Osteoblast (primary cell): ENCODE measurements around the gene KLHL24. TPM values are rescaled to one million over a fixed set of nuclear protein-coding genes. Genes with fewer than 3 reads are reported as not detected.

Experiments
- DNase-seq: peaks from one replicate; pipeline ENCODE4 v3.0.0; 2011; ENCODE audit warnings: low spot score, mixed read lengths; ENCODE audit not compliant: insufficient read length; ENCODE audit errors: missing footprints
- H2AFZ ChIP-seq: 2 replicates; pipeline ENCODE4 v1.6.0; 2011; ENCODE audit warnings: mild to moderate bottlenecking, low read length
- H3K27ac ChIP-seq: 2 replicates; pipeline ENCODE4 v1.5.1; 2011; ENCODE audit warnings: mild to moderate bottlenecking, low read depth, low read length, moderate library complexity
- H3K27me3 ChIP-seq: 2 replicates; pipeline ENCODE4 v1.6.0; 2012; ENCODE audit warnings: mild to moderate bottlenecking, control low read depth, inconsistent platforms, low read length, moderate library complexity; ENCODE audit not compliant: insufficient read depth
- H3K36me3 ChIP-seq: 2 replicates; pipeline ENCODE4 v1.5.1; 2011; ENCODE audit warnings: mild to moderate bottlenecking, low read length, control low read depth, moderate library complexity; ENCODE audit not compliant: insufficient read depth
- H3K4me1 ChIP-seq: 2 replicates; pipeline ENCODE4 v1.5.1; 2011; ENCODE audit warnings: mild to moderate bottlenecking, low read length, control low read depth, moderate library complexity; ENCODE audit not compliant: insufficient read depth
- H3K4me2 ChIP-seq: 2 replicates; pipeline ENCODE4 v1.6.0; 2011; ENCODE audit warnings: mild to moderate bottlenecking, low read length; ENCODE audit not compliant: insufficient read depth
- H3K4me3 ChIP-seq: fragments of 200-600 bp; sonication (generic); 3 replicates; pipeline ENCODE4 v1.5.1; 2012; ENCODE audit warnings: mild to moderate bottlenecking, low read length, inconsistent platforms; ENCODE audit not compliant: insufficient read depth
- H3K79me2 ChIP-seq: 2 replicates; pipeline ENCODE4 v1.6.0; 2012; ENCODE audit warnings: mild to moderate bottlenecking, low read length, control low read depth, inconsistent platforms; ENCODE audit not compliant: insufficient read depth
- H3K9me3 ChIP-seq: 2 replicates; pipeline ENCODE4 v1.5.1; 2011; ENCODE audit warnings: low read depth, low read length, control low read depth
- H4K20me1 ChIP-seq: 2 replicates; pipeline ENCODE4 v1.6.0; 2012; ENCODE audit warnings: mild to moderate bottlenecking, low read length, control low read depth; ENCODE audit not compliant: insufficient read depth
- CTCF ChIP-seq: IDR thresholded peaks from 2 replicates; pipeline ENCODE4 v1.5.1; 2011; ENCODE audit warnings: mild to moderate bottlenecking, low read depth, low read length, moderate library complexity; ENCODE audit errors: extremely low read depth
- total RNA-seq: library from RNA; depleted of rRNA; stranded (reverse); fragments of >200 nt; gene quantifications from 2 replicates; pipeline ENCODE4 v1.2.3, GENCODE V29; 2012

Gene KLHL24
- total RNA-seq, 1 donor = 174 TPM

GRCh38 chr3:183725387-183725786 is 90.0 kb downstream of the KLHL24 start:
- peaks cover 5% of the 10 kb centered on the region for H3K79me2 ChIP-seq
- no peaks in the 10 kb centered on the region for H3K4me1 ChIP-seq
- peaks cover 66% of the 10 kb centered on the region for H3K36me3 ChIP-seq
- no peak overlapping the region for H3K27ac ChIP-seq
- no peak overlapping the region for H3K4me3 ChIP-seq
- H3K27me3 ChIP-seq = no peaks in the 10 kb centered on the region
- no peaks in the 10 kb centered on the region for H4K20me1 ChIP-seq
- no peaks in the 10 kb centered on the region for H3K9me3 ChIP-seq
- H2AFZ ChIP-seq = no peak overlapping the region
- no peak overlapping the region for H3K4me2 ChIP-seq
- no peak for DNase-seq
- no peak for TF ChIP-seq CTCF

- Histone ChIP-seq H3K4me2 (no peak overlapping the region), H3K9me3 (no peaks in the 10 kb centered on the region), H3K27me3 (no peaks in the 10 kb centered on the region), H3K27ac (no peak overlapping the region), H2AFZ (no peak overlapping the region), H4K20me1 (no peaks in the 10 kb centered on the region), H3K4me3 (no peak overlapping the region), H3K4me1 (no peaks in the 10 kb centered on the region), H3K79me2 (peaks cover 8% of the 10 kb centered on the region), H3K36me3 (peaks cover 68% of the 10 kb centered on the region)
- DNase-seq = no peak
- TF ChIP-seq CTCF = no peak
Measured at GRCh38 chr3:183728204-183728603, 92.8 kb downstream of the KLHL24 start.

GRCh38 chr3:183730361-183730760 is 94.9 kb downstream of the KLHL24 start:
- H3K9me3 ChIP-seq = no peaks in the 10 kb centered on the region
- H3K36me3 ChIP-seq = peaks cover 66% of the 10 kb centered on the region
- peaks cover 17% of the 10 kb centered on the region for H3K79me2 ChIP-seq
- no peak overlapping the region for H3K27ac ChIP-seq
- H2AFZ ChIP-seq = no peak overlapping the region
- H4K20me1 ChIP-seq = no peaks in the 10 kb centered on the region
- TF ChIP-seq CTCF = no peak
- DNase-seq = no peak
- no peak overlapping the region for H3K4me2 ChIP-seq
- H3K4me1 ChIP-seq = peaks cover 6% of the 10 kb centered on the region
- H3K4me3 ChIP-seq = no peak overlapping the region
- no peaks in the 10 kb centered on the region for H3K27me3 ChIP-seq

- no peak overlapping the region for H3K4me3 ChIP-seq
- no peaks in the 10 kb centered on the region for H3K27me3 ChIP-seq
- H3K36me3 ChIP-seq = peaks cover 57% of the 10 kb centered on the region
- H3K4me2 ChIP-seq = no peak overlapping the region
- no peak overlapping the region for H3K27ac ChIP-seq
- TF ChIP-seq CTCF = no peak
- no peak overlapping the region for H2AFZ ChIP-seq
- H3K9me3 ChIP-seq = no peaks in the 10 kb centered on the region
- DNase-seq = no peak
- H3K79me2 ChIP-seq = peaks cover 15% of the 10 kb centered on the region
- H4K20me1 ChIP-seq = no peaks in the 10 kb centered on the region
- peaks cover 12% of the 10 kb centered on the region for H3K4me1 ChIP-seq
Measured at GRCh38 chr3:183731611-183732010, 96.2 kb downstream of the KLHL24 start.
